Measurements from ENCODE around the gene SPAG16. TPM values are rescaled to one million over a fixed set of nuclear protein-coding genes. Genes with fewer than 3 reads are reported as not detected.
A peak's percentile ranks its signal among the peaks of the same experiment; 100 is the strongest.

The SPAG16 gene
- total and polyA plus RNA-seq, 2 of the 13 experiments (the other 11 are each of a cell fraction or from before 2014, with no cell fraction given), result 9.6 to 26.5 TPM

- Histone ChIP-seq H3K4me1 (ENCODE audit: insufficient read depth, low read length) (no peaks in the 10 kb centered on the region), H3K9ac (ENCODE audit: insufficient read depth, low read depth, low read length) (no peak overlapping the region), H3K9me3 (ENCODE audit: low read length) (no peaks in the 10 kb centered on the region), H3K4me2 (ENCODE audit: low read depth, low read length) (no peak overlapping the region), H3K36me3 (replicated peaks in 1 of 2; ENCODE audit: control insufficient read depth in 1 of 2, insufficient read depth in 2 of 2, low read length in 2 of 2) (no peaks in the 10 kb centered on the region), H4K20me1 (ENCODE audit: insufficient read depth, low read length) (no peaks in the 10 kb centered on the region), H3K27ac (ENCODE audit: extremely low read length, insufficient read depth, low read length) (no peak overlapping the region), H3K27me3 (ENCODE audit: control insufficient read depth in 1 of 2, insufficient read depth in 2 of 2, low read length in 2 of 2) (no peaks in the 10 kb centered on the region), H3K4me3 (replicated peaks in 1 of 3; ENCODE audit: insufficient read depth in 1 of 3, low read depth in 2 of 3, low read length in 3 of 3) (no peak overlapping the region), H3K79me2 (ENCODE audit: insufficient read depth, low read length) (no peaks in the 10 kb centered on the region), H2AFZ (ENCODE audit: low read length) (no peak overlapping the region)
- no peak for FAIRE-seq
- WGBS (ENCODE audit: low lambda C conversion rate), result 1% methylated on average over 1 of the region's 1 CpG
- ChIA-PET CTCF (ENCODE audit: low intra/inter-chr PET ratio, low total read pairs) (no interaction called here), POLR2A (no interaction called here)
- no peak for ATAC-seq
- TF ChIP-seq LCORL (IDR thresholded peaks at IDR 0.05) (peak; percentile 63; the same call in 1 of the 2 replicates), LCORL (CRISPR knock-in tag; IDR thresholded peaks at IDR 0.05) (no peak), CREBL2 (CRISPR knock-in tag; IDR thresholded peaks at IDR 0.05; ENCODE audit: borderline replicate concordance) (no peak)
- DNase-seq (ENCODE audit: low spot score), result no peak
- in situ Hi-C loops (cut with HindIII; ENCODE audit: extremely low pct_ligation_motif_present, low pct_unique_long_range_greater_than_20kb) (no loop called here), intact Hi-C loops (cut with micrococcal nuclease; ENCODE audit: unreplicated experiment) (no loop called here)
- no TSS peak for BruUV-seq (replicated peaks)
Observed at GRCh38 chr2:214412679-214413078, 1128.4 kb downstream of the SPAG16 start.

GRCh38 chr2:214436470-214436869 is 1152.2 kb downstream of the SPAG16 start:
- H3K79me2 ChIP-seq (ENCODE audit: insufficient read depth, low read length), result no peaks in the 10 kb centered on the region
- no peak overlapping the region for H3K4me2 ChIP-seq (ENCODE audit: low read depth, low read length)
- TF ChIP-seq ZNF878 (CRISPR knock-in tag; IDR thresholded peaks at IDR 0.05) (no peak), ZNF441 (CRISPR knock-in tag; IDR thresholded peaks at IDR 0.05; ENCODE audit: borderline replicate concordance) (no peak), PHF5A (CRISPR knock-in tag; IDR thresholded peaks at IDR 0.05; ENCODE audit: low read depth, unreplicated experiment) (no peak), JDP2 (CRISPR knock-in tag; IDR thresholded peaks at IDR 0.05; ENCODE audit: borderline replicate concordance) (no peak), TAF15 (IDR thresholded peaks at IDR 0.05; ENCODE audit: low read depth, low read length, poor library complexity, severe bottlenecking) (no peak), ZFP36 (IDR thresholded peaks at IDR 0.05; ENCODE audit: borderline replicate concordance, low read depth, low read length, partially characterized antibody) (no peak), ZNF263 (CRISPR knock-in tag; IDR thresholded peaks at IDR 0.05) (no peak), ZNF451 (CRISPR knock-in tag; IDR thresholded peaks at IDR 0.05) (no peak), STAG1 (CRISPR knock-in tag; IDR thresholded peaks at IDR 0.05) (peak; percentile 46)
- no peak overlapping the region for H3K27ac ChIP-seq (ENCODE audit: extremely low read length, insufficient read depth, low read length)
- WGBS (ENCODE audit: low lambda C conversion rate), result 1% methylated on average over 4 of the region's 4 CpGs
- H3K4me3 ChIP-seq (replicated peaks in 1 of 3; ENCODE audit: insufficient read depth in 1 of 3, low read depth in 2 of 3, low read length in 3 of 3), result no peak overlapping the region
- no peak overlapping the region for H2AFZ ChIP-seq (ENCODE audit: low read length)
- no peaks in the 10 kb centered on the region for H3K4me1 ChIP-seq (ENCODE audit: insufficient read depth, low read length)
- FAIRE-seq (no peak), DNase-seq (ENCODE audit: low spot score) (no peak), ATAC-seq (peak; percentile 70)
- no TSS peak for BruUV-seq (replicated peaks)
- intact Hi-C loops (cut with micrococcal nuclease; ENCODE audit: unreplicated experiment) (loop anchor here (1.0 kb wide), 1 partner anchor 28 kb away; no protein-coding TSS in a partner anchor), in situ Hi-C loops (cut with HindIII; ENCODE audit: extremely low pct_ligation_motif_present, low pct_unique_long_range_greater_than_20kb) (no loop called here)
- POLR2A ChIA-PET, result no interaction called here
- H3K9ac ChIP-seq (ENCODE audit: insufficient read depth, low read depth, low read length), result no peak overlapping the region
- H3K9me3 ChIP-seq (ENCODE audit: low read length), result no peaks in the 10 kb centered on the region
- H3K36me3 ChIP-seq (replicated peaks in 1 of 2; ENCODE audit: control insufficient read depth in 1 of 2, insufficient read depth in 2 of 2, low read length in 2 of 2), result no peaks in the 10 kb centered on the region
- no peaks in the 10 kb centered on the region for H3K27me3 ChIP-seq (ENCODE audit: control insufficient read depth in 1 of 2, insufficient read depth in 2 of 2, low read length in 2 of 2)
- CTCF ChIA-PET (ENCODE audit: low intra/inter-chr PET ratio, low total read pairs), result no interaction called here
- no peaks in the 10 kb centered on the region for H4K20me1 ChIP-seq (ENCODE audit: insufficient read depth, low read length)
